ENCODE data around the gene PLA2G4D.
"Not testable (repeated sequence)": the region's sequence is repeated elsewhere in the genome, so short reads cannot be mapped to it uniquely, and the experiment has no call there.

Gene PLA2G4D

GRCh38 chr15:42107473-42107872 is 13.1 kb upstream of the PLA2G4D start:
- no peak for ATAC-seq
- Mint-ChIP-seq H3K4me3 (no peak overlapping the region), H3K4me1 (peaks cover 20% of the 10 kb centered on the region), H3K27ac (no peak overlapping the region), H3K9me3 (peaks cover 2% of the 10 kb centered on the region), H3K27me3 (peaks cover 61% of the 10 kb centered on the region), H3K36me3 (no peaks in the 10 kb centered on the region)

GRCh38 chr15:42106288-42106687 is 11.9 kb upstream of the PLA2G4D start:
- H3K27ac Mint-ChIP-seq, result no peak overlapping the region
- H3K9me3 Mint-ChIP-seq, result no peaks in the 10 kb centered on the region
- H3K36me3 Mint-ChIP-seq, result no peaks in the 10 kb centered on the region
- peaks cover 54% of the 10 kb centered on the region for H3K27me3 Mint-ChIP-seq
- ATAC-seq, result no peak
- no peak overlapping the region for H3K4me3 Mint-ChIP-seq
- peaks cover 20% of the 10 kb centered on the region for H3K4me1 Mint-ChIP-seq

- no peaks in the 10 kb centered on the region for H3K36me3 Mint-ChIP-seq
- H3K27ac Mint-ChIP-seq, result no peak overlapping the region
- peaks cover 20% of the 10 kb centered on the region for H3K4me1 Mint-ChIP-seq
- no peaks in the 10 kb centered on the region for H3K9me3 Mint-ChIP-seq
- H3K27me3 Mint-ChIP-seq, result peaks cover 35% of the 10 kb centered on the region
- H3K4me3 Mint-ChIP-seq, result no peak overlapping the region
- no peak for ATAC-seq
These were observed 9.9 kb upstream of the PLA2G4D start for GRCh38 chr15:42104095-42104891.

- ATAC-seq, result peak; percentile 43
- no peak overlapping the region for H3K27ac Mint-ChIP-seq
- peaks cover 3% of the 10 kb centered on the region for H3K9me3 Mint-ChIP-seq
- peaks cover 32% of the 10 kb centered on the region for H3K27me3 Mint-ChIP-seq
- H3K4me3 Mint-ChIP-seq, result no peak overlapping the region
- H3K36me3 Mint-ChIP-seq, result no peaks in the 10 kb centered on the region
- H3K4me1 Mint-ChIP-seq, result peaks cover 7% of the 10 kb centered on the region
These were observed 8.4 kb upstream of the PLA2G4D start for GRCh38 chr15:42102646-42103235.

- peaks cover 32% of the 10 kb centered on the region for H3K27me3 Mint-ChIP-seq
- H3K27ac Mint-ChIP-seq, result no peak overlapping the region
- H3K9me3 Mint-ChIP-seq, result peaks cover 3% of the 10 kb centered on the region
- ATAC-seq, result no peak
- no peak overlapping the region for H3K4me3 Mint-ChIP-seq
- no peaks in the 10 kb centered on the region for H3K4me1 Mint-ChIP-seq
- no peaks in the 10 kb centered on the region for H3K36me3 Mint-ChIP-seq
These were observed 7.5 kb upstream of the PLA2G4D start for GRCh38 chr15:42101861-42102260.

- H3K4me1 Mint-ChIP-seq, result no peaks in the 10 kb centered on the region
- H3K27ac Mint-ChIP-seq, result no peak overlapping the region
- no peak overlapping the region for H3K4me3 Mint-ChIP-seq
- H3K36me3 Mint-ChIP-seq, result no peaks in the 10 kb centered on the region
- peaks cover 32% of the 10 kb centered on the region for H3K27me3 Mint-ChIP-seq
- peaks cover 3% of the 10 kb centered on the region for H3K9me3 Mint-ChIP-seq
- no peak for ATAC-seq
These were observed 5.8 kb upstream of the PLA2G4D start for GRCh38 chr15:42100021-42100800.

GRCh38 chr15:42097018-42097417 is 2.7 kb upstream of the PLA2G4D start:
- peaks cover 9% of the 10 kb centered on the region for H3K4me1 Mint-ChIP-seq
- H3K4me3 Mint-ChIP-seq, result no peak overlapping the region
- H3K27me3 Mint-ChIP-seq, result peaks cover 53% of the 10 kb centered on the region
- no peak overlapping the region for H3K27ac Mint-ChIP-seq
- no peak for ATAC-seq
- no peaks in the 10 kb centered on the region for H3K36me3 Mint-ChIP-seq
- H3K9me3 Mint-ChIP-seq, result peaks cover 3% of the 10 kb centered on the region

- no peaks in the 10 kb centered on the region for H3K9me3 Mint-ChIP-seq
- no peak for ATAC-seq
- H3K27ac Mint-ChIP-seq, result no peak overlapping the region
- no peak overlapping the region for H3K4me3 Mint-ChIP-seq
- no peaks in the 10 kb centered on the region for H3K36me3 Mint-ChIP-seq
- peaks cover 13% of the 10 kb centered on the region for H3K4me1 Mint-ChIP-seq
- peaks cover 71% of the 10 kb centered on the region for H3K27me3 Mint-ChIP-seq
These were observed 396 bp downstream of the PLA2G4D start for GRCh38 chr15:42093966-42094365.

- Mint-ChIP-seq H3K27ac (no peak overlapping the region), H3K4me3 (no peak overlapping the region), H3K4me1 (peaks cover 13% of the 10 kb centered on the region), H3K36me3 (no peaks in the 10 kb centered on the region), H3K9me3 (no peaks in the 10 kb centered on the region), H3K27me3 (peaks cover 74% of the 10 kb centered on the region)
- peak; percentile 18 for ATAC-seq
These were observed 1.7 kb downstream of the PLA2G4D start for GRCh38 chr15:42092398-42093318.

- H3K27ac Mint-ChIP-seq, H3K9me3 Mint-ChIP-seq, H3K4me3 Mint-ChIP-seq, ATAC-seq, H3K36me3 Mint-ChIP-seq: not testable (repeated sequence)
- Mint-ChIP-seq H3K27me3 (peaks cover 74% of the 10 kb centered on the region), H3K4me1 (peaks cover 13% of the 10 kb centered on the region)
These were observed 2.5 kb downstream of the PLA2G4D start for GRCh38 chr15:42091753-42092397.

GRCh38 chr15:42090781-42091180 is 3.6 kb downstream of the PLA2G4D start:
- no peak overlapping the region for H3K27ac Mint-ChIP-seq
- peaks cover 13% of the 10 kb centered on the region for H3K4me1 Mint-ChIP-seq

GRCh38 chr15:42090370-42090769 is 4.0 kb downstream of the PLA2G4D start:
- Mint-ChIP-seq H3K27ac (no peak overlapping the region), H3K4me3 (no peak overlapping the region), H3K27me3 (peaks cover 75% of the 10 kb centered on the region), H3K4me1 (peaks cover 13% of the 10 kb centered on the region), H3K36me3 (no peaks in the 10 kb centered on the region), H3K9me3 (no peaks in the 10 kb centered on the region)
- no peak for ATAC-seq

More at GRCh38 chr15:42090781-42091180, 3.6 kb downstream of the PLA2G4D start:
- no peak overlapping the region for H3K4me3 Mint-ChIP-seq
- H3K36me3 Mint-ChIP-seq, result no peaks in the 10 kb centered on the region
- H3K27me3 Mint-ChIP-seq, result peaks cover 75% of the 10 kb centered on the region
- ATAC-seq, result no peak
- no peaks in the 10 kb centered on the region for H3K9me3 Mint-ChIP-seq

GRCh38 chr15:42089942-42090341 is 4.4 kb downstream of the PLA2G4D start:
- Mint-ChIP-seq H3K4me1 (peaks cover 13% of the 10 kb centered on the region), H3K36me3 (no peaks in the 10 kb centered on the region), H3K4me3 (no peak overlapping the region), H3K27me3 (peaks cover 77% of the 10 kb centered on the region), H3K27ac (no peak overlapping the region), H3K9me3 (no peaks in the 10 kb centered on the region)
- ATAC-seq, result no peak
